SKM-1 (cell line): ENCODE data around the gene TNIK.
"Not testable (repeated sequence)": the region's sequence is repeated elsewhere in the genome, so short reads cannot be mapped to it uniquely, and the experiment has no call there.

Source experiments
- DNase-seq: peaks from one replicate; lab custom pipeline; 2025; ENCODE audit not compliant: unreplicated experiment; lab: John Stamatoyannopoulos, UW

TNIK gene

DNA sequence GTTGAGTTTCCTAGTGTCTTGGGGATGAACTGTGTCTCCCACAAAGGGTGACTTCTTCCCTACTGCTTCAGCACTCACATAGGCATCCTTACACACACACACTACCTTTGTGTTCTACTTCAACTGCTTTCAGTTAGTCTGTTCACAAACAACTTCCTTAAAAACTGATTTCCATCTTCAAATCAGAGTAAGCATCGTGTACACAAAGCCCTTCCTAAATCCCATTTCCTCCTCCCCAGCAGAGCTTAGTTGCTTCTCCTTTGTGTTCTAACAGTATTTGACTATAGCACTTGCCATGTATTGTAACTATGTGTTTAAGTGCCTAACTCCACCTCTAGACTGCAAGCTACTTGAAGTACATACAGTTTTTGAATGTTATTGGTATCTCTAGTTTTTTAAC, 71.7 kb downstream of the TNIK start:
- no peak for DNase-seq

DNA sequence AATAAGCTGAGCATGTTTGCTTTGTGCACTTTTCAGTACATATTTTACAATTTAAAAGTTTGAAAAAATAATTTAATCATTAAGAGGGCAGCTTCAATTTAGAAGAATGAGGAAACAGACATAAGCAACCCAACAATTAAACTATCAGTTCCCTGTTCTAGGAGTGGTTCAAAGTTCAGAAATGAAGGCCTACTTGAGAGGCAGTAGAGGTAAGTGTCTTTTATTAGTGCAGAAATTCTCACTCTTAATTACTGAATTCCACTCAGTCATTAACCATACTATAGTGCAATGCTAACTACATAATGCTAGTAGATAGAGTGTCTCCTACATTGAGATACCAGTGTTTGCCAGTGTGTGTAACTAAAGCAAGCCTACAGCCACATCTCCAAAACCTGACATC, 73.1 kb downstream of the TNIK start:
- no peak for DNase-seq

DNA sequence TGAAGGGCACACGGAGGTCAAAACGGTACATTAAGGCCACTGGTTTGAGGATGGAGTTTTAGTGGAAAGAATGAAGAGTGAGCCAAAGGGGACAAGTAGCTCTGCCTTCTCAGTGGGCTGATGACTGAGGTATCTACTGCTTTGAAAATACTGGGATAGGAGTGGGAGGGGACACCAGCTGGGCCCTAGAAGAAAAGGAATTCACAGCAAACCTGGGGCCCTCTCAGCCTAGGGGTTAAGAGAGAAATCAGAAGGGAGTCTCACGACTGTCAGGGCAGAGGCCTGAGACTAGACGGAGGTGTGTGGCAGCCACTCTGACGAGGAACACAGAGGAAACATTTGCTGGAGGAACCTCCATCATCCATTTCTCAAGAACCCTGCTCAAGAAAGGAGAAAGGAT, 75.1 kb downstream of the TNIK start:
- DNase-seq = no peak

DNA sequence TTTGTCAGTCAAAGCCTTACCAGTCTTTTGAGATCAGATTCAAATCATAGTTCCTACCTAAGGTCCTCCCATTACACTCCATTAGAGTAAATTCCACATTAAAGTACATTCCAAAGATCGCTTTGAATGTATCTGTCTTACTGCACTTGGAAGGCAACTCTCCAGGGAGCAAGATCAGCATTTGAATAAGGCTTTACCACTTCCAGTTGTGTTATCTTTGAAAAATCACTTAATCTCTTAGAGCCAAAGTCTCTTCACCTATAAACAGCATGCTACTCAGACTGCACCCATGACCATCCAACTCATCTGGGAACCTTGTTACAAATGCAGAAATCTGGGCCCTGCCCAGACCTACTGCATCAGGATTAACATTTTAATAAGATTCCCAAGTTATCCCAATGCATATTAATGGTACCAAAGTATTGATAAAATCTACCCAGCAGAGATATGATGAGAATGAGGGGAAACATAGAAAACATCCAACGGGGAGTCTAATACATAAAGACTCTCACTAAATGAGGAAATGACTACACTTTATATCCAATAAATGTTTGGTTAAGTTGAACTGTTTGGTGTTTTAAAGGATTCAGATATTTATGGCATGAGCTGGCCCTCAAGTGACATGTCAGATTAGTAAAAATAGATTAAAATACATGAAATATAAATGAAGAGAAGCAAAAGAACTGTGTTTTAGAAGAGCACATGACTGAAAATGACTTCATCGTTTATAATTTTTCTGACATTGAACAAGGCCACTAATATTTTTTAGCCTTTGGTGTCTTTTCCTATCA, 75.9 kb downstream of the TNIK start:
- no peak for DNase-seq

DNA sequence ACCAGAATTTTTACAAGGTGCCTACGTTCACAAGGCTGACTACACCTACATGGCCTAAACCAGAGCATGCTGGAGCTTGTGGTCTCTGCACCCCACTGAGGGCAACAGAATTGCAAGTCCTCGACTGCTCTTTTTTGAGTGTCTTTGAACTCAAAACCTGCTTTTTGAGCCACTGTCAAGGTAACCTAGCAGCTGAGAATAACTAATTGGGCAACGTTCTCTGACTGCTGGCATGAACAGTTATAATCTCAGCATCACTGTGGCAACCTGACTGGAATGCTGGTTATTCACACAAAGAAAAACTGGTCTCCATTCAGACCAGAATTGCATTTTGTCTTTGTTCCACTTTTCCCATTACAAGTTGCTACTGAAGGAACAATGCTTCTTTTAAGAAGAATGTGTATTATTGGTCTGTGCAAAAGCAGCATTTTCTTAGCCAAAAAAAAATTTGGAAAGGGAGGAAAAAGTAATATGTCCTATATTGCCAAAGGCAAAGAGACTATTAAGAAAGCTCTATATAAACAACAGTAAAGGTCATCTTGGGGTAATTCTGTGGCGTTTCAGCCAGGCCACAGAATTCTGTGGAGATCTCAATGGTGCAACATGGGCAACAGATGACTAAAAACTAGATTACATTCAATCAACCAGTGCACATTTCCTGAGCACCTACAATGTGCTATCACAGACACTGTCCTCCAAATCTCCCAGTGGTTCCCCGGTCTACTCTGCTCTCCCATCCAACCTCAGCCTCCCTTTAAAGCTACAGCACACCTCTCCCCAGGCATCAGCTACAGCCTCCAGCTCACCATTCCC, 76.8 kb downstream of the TNIK start:
- no peak for DNase-seq

DNA sequence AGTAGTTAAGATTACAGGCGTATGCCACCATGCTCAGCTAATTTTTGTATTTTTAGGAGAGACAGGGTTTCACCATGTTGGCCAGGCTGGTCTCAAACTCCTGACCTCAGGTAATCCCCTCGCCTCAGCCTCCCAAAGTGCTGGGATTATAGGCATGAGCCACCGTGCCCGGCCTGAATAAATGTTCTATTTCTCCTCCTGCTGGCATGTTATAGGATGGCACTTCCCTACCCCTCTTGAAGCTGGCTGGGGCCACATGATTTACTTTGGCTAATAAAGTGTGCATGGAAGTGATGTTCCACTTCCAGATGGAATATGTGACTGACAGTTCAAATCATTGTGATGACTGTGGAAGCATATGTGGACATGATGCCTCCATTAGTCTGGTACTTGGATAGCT, 77.9 kb downstream of the TNIK start:
- DNase-seq = not testable (repeated sequence)

DNA sequence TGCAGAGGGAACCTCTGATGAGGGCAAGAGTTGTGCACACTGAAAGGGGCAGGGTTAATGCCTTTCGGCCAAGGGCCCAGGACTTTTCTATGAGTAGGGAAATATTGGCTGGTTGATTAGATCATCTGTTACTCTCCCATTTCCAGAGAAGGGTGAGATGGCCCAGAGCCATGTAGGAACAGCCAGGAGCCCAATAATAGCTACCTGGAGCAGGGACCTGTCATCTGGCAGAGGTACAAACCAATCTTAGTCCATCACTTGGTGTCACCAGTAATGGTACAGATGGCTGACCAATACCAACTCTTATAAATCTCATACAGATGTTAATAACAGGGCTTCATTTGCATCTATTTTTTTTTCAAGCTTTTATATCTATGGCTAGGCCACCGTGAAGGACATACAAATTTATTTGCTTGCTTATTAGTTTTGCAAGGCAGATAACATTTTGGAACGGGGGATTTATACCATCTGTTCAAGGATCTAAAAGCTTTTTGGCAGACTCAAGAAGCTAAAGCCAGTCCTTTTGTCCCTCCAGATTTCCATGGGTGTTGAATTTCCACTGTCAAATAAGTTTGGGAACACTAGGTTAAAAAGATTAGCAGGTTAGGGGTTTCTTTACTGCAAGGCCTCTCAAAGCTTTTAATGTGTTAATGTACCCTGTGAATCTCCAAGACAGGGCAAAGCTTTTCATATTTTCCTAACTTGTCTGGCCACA, 79.3 kb downstream of the TNIK start:
- DNase-seq = no peak

DNA sequence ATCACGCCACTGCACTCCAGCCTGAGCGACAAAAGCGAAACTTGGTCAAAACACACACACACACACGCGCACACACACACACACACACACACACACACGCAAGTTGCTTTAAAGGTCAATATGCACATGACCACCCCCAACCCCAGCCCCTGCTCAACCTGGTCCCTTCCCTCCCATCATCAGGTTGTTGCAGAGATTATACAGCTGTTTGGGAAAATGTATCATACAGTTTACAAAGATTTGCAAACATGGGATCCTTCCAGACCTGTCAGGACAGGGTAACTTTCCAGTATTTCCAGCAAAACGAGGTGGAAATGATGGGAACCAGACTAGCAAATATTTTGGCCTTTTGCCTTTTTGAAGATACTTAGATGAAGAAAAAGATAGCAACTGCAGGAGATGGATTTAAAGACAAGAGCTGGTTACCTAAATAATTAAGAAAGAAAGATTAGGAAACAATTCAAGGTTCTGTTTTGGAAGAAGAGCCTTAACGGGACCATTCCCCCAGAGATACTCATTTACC, 80.2 kb downstream of the TNIK start:
- DNase-seq = no peak

DNA sequence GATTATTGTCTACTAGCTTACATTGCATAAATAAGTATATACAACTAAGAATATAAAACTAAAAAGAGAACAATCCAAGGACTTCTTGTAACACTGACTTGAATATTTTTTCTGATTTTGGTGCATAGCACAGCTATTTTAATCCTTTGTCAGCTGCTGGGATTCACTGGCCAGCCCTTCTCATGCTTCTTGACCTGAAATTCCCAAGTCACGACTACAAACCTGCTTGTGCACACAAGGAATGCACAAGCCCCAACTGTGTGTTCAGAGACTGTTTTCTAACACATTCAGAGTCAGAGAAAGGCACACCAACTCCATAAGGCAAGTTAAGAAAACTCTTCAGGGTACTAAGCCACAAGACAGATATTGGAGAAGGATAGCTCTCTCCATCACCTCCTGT, 80.9 kb downstream of the TNIK start:
- no peak for DNase-seq

DNA sequence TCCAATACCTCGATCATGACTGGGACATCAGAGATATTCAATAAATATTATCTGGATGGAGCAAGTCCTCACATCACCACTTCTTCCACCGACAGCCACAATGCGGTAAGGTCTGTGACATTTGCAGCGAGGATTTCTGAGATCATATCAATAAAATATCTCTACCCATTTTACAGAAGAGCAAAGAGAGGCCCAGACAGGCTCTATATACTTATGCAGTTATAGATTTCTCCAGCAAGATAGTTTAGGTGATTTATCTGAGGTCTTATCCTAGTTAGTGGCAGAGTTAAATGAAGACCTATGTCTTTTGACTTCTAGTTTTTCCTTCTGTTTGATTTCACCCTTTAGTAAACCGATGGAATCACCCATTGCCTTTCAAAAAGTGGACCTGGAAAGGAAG, 81.6 kb downstream of the TNIK start:
- no peak for DNase-seq

DNA sequence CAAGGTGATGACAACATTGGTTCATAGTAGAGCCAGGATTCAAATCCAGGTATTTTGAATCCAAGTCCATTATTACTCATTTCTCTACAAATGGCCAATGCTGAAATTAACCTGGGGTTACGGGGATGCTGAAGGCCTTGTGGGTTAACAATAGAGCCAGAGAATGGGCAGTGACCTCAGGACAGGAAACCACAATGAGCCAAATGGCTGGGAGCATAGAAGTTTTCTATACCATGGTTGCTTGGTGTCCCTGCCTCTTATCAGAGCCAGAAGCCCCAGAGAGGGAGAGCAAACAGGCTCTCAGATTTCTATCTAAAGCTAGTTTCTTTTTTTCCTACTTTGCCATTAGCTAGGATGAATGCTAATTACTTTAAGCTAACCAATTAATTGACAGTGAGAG, 82.3 kb downstream of the TNIK start:
- DNase-seq = no peak

DNA sequence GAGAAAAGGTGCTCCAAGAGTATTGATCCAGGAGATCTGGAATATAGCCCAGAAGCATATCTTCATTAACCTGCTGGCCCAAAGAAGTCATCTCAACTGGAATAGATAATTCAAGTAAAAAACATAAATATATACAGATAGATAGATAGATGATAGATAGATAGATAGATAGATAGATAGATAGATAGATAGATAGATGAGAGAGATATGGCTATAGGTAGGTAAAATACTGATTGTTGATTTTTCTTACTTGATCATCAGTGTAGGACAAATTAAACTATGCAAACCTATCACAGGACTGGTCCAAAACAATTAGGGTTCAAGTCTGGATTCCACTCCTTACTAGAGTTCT, 83.6 kb downstream of the TNIK start:
- DNase-seq = no peak

DNA sequence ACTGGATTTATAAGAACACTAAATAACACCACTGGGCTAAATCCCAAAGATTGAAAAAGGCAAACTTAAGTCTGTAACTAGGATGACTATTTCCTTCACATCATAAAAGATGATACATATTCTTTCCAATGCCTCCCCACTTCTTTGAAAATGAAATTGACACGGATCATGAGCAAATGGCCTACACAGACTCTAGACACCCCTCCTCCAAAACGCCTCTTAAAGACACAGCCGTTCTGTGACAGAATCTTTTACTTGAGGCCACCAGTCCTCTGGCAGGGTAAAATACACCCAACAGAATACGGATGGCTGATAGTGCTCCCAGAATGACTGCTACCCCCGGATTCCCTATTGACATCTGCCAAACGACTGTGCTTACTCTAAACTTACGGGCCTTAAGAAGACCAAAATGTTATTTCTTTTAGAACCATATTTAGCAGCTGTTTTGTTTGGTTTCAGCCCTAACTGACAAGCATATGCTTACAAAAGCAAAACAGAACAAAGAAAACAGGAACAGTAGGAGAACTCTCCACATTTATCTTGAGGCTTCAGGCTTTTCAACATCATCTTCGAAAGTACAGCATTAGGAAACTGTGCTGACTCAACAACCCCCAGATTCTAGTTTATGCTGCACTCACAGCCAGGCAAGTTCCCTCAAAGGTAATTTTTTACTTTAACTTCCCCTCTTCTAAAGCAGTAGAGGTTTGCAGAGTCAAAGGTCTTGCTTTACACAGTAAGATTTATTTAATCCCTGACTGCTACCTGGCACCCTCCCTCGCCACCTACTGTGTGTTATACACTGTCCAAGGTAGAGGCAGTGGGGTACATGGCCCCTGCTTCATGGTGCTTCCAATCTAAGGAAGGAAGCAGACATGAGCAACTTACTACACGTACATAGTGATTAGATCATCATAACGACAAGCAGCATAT, 84.3 kb downstream of the TNIK start:
- DNase-seq = peak; percentile 92

DNA sequence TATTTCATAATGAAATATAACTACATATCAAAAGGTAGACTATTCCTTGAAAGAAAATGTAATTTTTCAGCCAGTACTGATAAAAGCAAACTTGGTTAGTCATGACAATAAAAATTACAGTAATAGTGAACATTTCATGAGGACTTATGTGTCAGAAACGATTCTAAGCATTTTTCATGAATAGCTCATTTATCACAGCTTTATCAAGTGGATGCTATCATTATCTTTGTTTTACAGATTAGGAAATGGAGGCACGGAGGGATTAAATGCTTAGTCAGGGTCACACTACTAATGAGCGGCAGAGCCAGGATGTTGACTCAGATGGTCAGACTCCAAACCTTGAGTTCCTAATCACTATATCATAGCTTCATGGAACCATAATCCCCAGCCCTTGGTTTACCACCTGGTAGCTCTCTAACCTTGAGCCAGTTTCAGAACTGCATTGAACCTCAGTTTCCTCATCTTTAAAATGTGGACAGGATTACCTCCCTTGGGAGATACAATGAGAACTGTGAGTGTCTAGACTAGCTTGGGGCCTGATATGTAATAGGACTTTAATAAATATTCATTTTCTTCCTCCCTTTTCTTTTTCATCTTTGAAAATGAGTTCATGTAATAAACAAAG, 85.4 kb downstream of the TNIK start:
- no peak for DNase-seq

DNA sequence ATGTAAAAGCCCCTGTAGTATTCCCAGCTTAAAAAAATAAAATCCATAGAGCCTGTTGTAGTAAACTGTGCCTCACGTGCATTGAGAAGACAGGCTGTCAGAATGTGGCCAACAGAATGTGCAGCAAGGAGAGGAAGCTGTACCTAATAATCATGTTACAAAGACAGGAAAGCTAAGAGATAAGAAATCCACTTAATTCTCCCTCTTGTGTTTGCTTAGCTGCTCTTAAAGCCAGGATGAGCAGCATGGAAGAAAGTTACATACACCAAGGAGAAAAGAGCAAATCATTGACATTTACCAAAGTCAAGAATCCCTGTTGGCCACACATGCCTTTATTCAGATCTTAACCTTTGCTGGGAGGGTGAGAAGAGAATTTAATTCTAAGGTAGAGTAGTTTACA, 85.9 kb downstream of the TNIK start:
- no peak for DNase-seq

DNA sequence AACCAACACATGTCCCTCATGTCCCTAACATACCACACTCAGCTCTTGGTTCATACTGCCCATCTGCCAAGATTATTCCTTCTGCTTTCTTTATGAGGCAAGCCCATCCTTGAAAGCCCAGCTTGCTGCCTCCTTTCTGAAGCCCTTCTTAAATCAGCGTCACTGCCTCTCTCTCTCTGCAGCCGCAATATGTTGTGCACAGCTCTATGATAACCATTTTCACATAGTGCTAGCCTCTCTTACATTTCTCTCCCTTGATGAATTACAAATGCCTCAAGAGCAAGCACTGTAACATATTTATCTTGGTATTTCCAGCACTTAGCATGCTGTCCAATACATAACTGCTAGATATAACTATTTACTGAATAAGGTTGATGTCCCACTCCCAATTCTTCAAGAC, 86.5 kb downstream of the TNIK start:
- DNase-seq = no peak

DNA sequence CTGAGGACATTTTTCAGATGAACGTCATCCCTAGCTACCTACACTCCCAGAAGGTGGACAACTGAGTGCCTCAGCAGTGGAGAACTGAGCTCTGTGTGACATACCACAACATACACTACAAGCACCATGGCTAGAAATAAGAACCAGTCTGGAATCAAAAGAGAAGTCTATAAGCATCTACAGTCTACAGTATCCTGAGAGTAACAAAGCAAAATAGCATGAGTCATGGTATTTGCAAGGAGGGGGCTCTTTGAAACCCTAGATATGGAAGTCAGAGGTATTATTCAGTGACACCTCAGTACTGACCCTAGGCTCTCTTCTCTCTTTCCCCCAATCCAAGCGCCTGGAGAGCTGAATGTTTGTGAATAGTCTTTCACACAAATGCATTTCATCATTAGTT, 87.5 kb downstream of the TNIK start:
- DNase-seq = no peak

DNA sequence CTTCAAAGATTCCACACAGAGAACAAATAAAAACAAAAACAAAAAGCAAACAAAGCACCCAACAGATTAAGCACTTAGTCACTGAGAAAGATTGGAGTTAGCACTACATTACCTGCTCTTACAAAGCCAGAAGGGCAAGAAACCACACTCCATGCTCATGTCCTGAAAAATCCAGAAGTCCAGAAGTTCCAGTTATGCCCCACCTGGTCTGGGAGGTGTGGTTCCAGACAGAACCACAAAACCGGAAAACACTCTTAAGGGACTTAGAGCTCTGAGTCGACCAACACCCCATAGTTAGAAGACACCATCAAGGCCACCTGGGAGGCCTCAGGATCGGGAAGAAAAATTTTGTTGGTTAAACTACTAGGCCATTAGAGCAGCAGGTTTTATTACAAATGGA, 88.9 kb downstream of the TNIK start:
- DNase-seq = no peak

DNA sequence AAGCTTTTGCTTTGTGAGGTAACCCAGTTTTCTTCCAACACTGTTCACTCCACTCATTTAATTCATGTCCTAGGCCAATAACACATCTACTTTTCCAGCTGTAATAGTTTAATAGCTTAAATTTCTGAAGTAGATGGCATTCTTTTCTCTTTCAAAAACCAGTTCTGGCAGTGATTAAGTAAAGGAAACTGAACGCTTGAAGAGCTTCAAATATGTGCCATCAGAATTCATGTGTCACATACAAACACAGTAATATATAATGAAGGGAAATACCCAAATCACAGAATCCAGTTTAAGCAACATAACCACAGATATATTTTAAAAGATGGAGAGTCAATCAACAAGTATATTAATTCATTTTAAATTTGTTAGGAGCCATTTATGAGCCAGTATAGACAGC, 91.0 kb downstream of the TNIK start:
- DNase-seq = no peak

DNA sequence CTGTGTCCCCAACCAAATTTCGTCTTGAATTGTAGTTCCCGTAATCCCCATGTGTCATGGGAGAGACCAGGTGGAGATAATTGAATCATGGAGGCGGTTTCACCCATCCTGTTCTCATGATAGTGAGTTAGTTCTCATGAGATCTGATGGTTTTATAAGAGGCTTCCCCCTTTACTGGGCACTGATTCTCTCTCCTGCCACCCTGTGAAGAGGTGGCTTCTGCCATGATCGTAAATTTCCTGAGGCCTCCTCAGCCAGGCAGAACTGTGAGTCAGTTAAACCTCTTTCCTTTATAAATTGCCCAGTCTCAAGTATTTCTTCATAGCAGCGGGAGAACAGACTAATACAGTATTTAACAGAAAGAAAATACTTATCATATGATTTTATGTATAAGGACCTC, 93.5 kb downstream of the TNIK start:
- DNase-seq = not testable (repeated sequence)
